Fibroblast of pulmonary artery (primary cell): Measurements from ENCODE around the gene HES1.

Experiments used
- DNase-seq: peaks from one replicate; pipeline ENCODE4 v3.0.0-alpha.2; 2010; ENCODE audit warnings: low read depth
- H3K4me3 ChIP-seq: replicated peaks from 2 replicates; pipeline ENCODE4 v1.5.1; 2011; ENCODE audit warnings: low read depth, mild to moderate bottlenecking, control low read depth, low read length, moderate library complexity
- TF ChIP-seq, protein P1 (sequence below): IDR thresholded peaks from 2 replicates; pipeline ENCODE4 v1.5.1; 2011; ENCODE audit warnings: mild to moderate bottlenecking, control low read depth, low read length, inconsistent platforms; ENCODE audit errors: missing control alignments

The HES1 gene

DNA sequence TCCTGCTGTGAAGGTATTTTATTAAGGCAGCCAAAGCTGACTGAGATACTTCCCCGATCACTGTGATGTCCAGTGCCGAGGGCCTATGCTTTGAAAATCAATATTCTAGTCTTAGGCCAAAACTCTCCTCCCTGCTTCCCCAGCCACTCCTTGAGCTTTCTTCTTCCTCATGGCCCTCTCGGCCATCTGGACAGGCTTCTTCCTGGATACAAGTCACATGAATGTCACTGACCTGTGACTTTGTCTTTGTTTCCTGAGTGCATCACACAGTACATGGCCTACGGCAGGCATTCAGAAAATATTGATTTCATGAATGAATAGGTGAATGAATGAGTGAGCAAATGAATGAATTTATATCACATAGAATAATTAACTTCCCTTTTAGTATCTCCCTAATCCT lies 24.6 kb upstream of the HES1 start:
- no peak overlapping the region for H3K4me3 ChIP-seq
- TF ChIP-seq, protein P1, sequence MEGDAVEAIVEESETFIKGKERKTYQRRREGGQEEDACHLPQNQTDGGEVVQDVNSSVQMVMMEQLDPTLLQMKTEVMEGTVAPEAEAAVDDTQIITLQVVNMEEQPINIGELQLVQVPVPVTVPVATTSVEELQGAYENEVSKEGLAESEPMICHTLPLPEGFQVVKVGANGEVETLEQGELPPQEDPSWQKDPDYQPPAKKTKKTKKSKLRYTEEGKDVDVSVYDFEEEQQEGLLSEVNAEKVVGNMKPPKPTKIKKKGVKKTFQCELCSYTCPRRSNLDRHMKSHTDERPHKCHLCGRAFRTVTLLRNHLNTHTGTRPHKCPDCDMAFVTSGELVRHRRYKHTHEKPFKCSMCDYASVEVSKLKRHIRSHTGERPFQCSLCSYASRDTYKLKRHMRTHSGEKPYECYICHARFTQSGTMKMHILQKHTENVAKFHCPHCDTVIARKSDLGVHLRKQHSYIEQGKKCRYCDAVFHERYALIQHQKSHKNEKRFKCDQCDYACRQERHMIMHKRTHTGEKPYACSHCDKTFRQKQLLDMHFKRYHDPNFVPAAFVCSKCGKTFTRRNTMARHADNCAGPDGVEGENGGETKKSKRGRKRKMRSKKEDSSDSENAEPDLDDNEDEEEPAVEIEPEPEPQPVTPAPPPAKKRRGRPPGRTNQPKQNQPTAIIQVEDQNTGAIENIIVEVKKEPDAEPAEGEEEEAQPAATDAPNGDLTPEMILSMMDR = no peak
- no peak for DNase-seq

DNA sequence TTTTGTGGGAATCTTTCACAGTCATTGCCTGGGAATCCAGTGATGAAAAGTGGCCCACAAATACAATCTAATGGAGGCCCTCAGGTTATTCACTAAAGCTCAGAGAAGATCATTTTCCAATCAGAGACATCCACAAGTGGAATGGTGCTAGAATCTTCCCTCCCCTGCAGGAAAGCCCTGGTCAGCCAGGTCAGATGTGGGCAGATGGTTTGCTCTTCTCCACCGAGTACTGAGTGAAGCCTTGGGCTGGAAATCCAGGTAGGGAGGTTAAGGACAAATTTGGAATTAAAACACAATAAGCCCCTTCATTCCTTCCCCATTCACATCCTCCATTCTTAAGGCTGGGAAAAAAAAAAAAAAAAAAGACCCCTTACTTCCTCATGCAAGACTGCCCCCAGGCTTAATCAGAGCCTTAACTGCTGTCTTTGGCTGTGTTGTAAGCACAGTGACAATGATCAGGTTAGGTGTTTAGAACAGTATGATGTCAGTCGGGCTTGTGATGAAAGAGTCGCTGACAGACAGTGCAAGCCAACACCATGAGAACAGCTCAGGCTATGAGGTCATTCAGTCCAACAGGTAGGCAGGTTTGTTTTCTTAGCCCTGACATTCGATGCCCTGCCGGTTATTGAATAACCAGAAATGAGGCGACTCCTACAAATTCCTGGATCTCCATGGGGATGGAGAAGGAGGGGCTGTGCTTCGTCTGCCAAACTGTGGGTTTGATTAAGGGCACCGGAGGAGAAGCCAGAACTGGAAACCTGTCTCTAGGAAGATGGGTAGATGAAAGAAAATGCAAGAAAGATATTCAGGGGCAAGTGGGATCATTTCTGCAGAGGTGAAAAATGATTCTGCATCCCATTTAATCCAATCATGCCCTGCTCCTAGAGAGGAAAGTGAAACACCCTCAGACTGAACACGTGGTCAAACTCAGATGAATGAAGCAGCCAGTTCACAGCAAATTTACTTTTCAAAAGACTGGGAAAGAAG lies 23.5 kb upstream of the HES1 start:
- TF ChIP-seq, protein P1 = no peak
- no peak overlapping the region for H3K4me3 ChIP-seq
- DNase-seq = no peak

DNA sequence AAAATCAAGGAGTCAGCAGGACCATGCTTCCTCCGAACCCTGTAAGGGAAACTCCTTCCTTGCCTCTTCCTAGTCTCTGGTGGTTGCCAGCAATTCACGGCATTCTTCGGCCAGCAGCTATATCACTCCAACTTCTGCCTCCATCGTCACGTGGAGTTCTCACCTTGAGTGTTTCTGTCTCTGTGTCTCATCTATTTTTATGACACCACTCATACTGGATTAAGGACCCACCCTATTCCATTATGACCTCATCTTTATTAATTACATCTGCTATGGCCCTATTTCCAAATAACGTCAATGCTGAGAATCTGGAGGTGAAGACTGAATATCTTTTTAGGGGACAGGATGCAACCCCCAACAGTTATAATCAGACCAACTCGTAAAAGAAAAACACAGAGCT lies 21.8 kb upstream of the HES1 start:
- no peak overlapping the region for H3K4me3 ChIP-seq
- no peak for DNase-seq
- TF ChIP-seq, protein P1 = no peak

DNA sequence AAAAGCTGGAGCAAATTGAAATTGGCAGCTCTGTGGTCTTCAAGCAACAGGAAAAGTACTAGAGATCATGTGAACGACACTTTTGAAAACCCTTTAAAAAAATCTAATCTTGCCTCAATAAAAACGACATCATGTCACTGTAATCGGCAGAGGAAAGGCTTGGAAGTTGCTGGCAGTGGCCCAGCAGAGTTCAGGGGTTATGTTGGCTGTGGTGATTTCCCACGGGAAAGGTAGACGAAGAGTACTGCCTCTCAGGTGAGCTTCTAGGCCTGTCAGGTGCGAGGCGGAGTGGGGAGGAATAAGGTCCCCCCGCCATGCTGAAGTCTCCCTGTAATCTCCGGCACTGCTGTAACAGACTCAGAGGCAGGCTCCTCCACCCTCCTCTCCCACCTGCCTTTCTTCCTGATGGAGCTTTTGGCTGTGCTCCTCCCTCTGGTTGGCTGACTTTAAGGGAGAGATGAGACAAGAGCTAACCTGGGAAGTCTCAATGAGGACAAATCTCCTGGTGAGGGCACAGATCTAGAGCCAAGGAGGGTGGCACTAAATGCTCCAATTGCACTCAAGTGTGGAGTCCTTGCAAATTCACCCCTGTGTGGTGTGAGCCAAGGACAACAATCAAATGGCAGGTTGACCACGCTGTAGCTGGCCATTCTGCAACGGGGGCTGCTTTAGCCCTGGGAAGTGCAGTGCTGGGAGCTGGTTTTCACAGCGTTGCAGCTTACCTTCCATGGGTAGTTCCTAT lies 18.7 kb upstream of the HES1 start:
- DNase-seq = no peak
- TF ChIP-seq, protein P1 = no peak
- H3K4me3 ChIP-seq = no peak overlapping the region

DNA sequence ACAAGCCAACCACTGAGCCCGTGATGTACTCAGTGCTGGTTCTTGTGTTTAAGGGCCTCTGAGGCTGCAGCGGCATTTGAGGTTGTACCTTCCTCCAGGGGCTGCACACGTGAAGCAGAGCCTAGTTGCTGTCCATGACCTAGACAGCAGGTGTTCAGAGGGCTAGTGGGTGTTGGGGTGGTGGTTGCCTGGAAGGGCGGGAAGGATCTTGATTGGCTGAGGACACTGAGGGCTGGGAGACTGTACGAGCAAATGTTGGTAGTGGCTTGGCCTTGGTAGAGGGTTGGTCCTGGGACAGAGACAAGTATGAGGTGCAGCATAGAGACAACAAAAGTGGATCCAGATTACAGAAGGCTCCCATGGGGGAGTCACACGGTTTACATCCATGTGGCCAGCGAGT lies 17.0 kb upstream of the HES1 start:
- no peak overlapping the region for H3K4me3 ChIP-seq
- DNase-seq = no peak
- TF ChIP-seq, protein P1 = no peak

DNA sequence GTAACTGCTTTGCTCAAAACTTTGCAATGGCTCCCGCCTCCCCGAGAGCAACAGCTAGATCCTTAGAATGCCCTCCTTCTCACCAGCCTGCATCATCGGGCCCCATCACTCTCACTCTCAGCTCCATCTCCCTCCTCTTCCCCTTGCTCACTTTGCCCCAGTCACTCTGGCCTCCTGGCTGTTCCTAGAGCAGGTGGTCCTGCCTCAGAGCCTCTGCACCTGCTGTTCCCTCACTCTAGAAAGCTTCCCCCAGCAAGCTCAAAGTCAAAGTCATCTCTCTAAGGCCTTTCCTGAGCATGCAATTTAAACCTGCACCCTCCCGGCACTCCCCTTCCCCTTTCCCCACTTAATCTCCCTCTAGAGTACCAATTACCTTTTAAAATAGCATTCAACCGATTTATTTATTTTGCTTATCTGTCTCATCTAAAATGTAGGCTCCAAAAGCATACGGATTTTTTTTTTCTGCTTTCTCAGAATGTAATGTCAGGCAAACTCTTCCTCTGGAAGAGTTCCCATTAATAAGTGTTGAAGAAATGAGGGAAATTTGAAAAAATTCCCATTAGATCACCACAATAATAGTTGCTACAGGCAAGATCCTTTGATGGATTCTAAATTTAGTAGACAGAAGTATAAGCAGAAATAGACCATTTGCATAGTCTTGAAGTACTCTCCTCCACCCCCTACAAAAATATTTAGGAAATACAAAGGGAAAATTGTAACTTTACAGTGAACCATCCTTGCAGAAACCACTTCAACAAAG lies 15.9 kb upstream of the HES1 start:
- DNase-seq = no peak
- TF ChIP-seq, protein P1 = no peak
- no peak overlapping the region for H3K4me3 ChIP-seq
